NB4 (cell line): ENCODE results near the gene GATM.

ENCODE experiments used
- CTCF ChIP-seq: IDR thresholded peaks from one replicate; pipeline ENCODE4 v1.5.1; 2012; ENCODE audit warnings: low read depth, low read length
- MAX ChIP-seq: IDR thresholded peaks from 2 replicates; pipeline ENCODE4 v1.6.1; 2011; ENCODE audit warnings: low read depth, low read length
- MYC ChIP-seq: IDR thresholded peaks from 2 replicates; pipeline ENCODE4 v1.6.1; 2011; ENCODE audit warnings: low read depth, low read length
- POLR2A ChIP-seq: IDR thresholded peaks from 2 replicates; pipeline ENCODE4 v1.6.1; 2011; ENCODE audit warnings: mild to moderate bottlenecking; ENCODE audit not compliant: insufficient read length; ENCODE audit errors: extremely low read depth

- TF ChIP-seq CTCF (no peak), POLR2A (no peak), MYC (no peak), MAX (no peak)
Measured at GRCh38 chr15:45375836-45376235, 2.5 kb downstream of the GATM start.
